ENCODE data around the gene SCAP. TPM values are rescaled to one million over a fixed set of nuclear protein-coding genes. Genes with fewer than 3 reads are reported as not detected.
A peak's percentile ranks its signal among the peaks of the same experiment; 100 is the strongest.

Gene SCAP
- total and polyA plus RNA-seq, 2 experiments from 2014 or later = 35.5 to 141 TPM

DNA sequence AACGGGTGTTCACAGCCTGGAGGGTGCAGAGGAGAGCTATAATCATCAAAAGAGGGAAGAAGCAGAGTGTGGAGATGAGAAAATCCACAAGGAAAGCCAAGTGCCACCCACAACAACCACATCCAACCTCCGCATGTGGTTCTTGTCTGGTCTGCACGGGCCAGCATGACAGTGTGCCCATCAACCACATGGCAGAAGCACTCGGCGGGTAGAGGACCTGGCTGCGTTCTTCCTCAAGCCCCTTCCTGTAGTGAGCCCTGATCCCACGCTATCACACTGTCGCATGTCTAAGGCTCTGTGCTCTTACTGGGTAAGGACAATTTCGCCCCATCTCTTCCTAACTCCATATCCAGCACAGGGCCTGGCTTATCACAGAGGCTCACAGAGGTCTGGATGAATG is 53.0 kb downstream of the SCAP start:
- no peaks in the 10 kb centered on the region for H3K27me3 ChIP-seq (ENCODE audit: insufficient read depth)
- ATAC-seq = no peak
- H4K20me1 ChIP-seq (replicated peaks; ENCODE audit: insufficient read depth) = peaks cover 6% of the 10 kb centered on the region; the same call in 1 of the 2 replicates
- H2AFZ ChIP-seq = no peak overlapping the region
- peaks cover 17% of the 10 kb centered on the region for H3K27me3 Mint-ChIP-seq (ENCODE audit: insufficient read depth, low read depth, poor library complexity)
- H3K36me3 Mint-ChIP-seq (ENCODE audit: low read depth) = peaks cover 46% of the 10 kb centered on the region
- H3F3A ChIP-seq (replicated peaks; ENCODE audit: low read depth) = peaks cover 8% of the 10 kb centered on the region
- no peaks in the 10 kb centered on the region for H3K9me2 ChIP-seq (ENCODE audit: insufficient read depth)
- H3K4me3 Mint-ChIP-seq = no peak overlapping the region
- H3K36me3 ChIP-seq (ENCODE audit: insufficient read depth) = no peaks in the 10 kb centered on the region; the same call in 1 of the 2 replicates
- H3K4me3 ChIP-seq = no peak overlapping the region
- no peaks in the 10 kb centered on the region for H3K9me3 Mint-ChIP-seq
- H3K27ac Mint-ChIP-seq = peak overlapping the region; percentile 85
- no peak overlapping the region for H3K4me2 ChIP-seq
- peaks cover 12% of the 10 kb centered on the region for H3K4me1 Mint-ChIP-seq
- TF ChIP-seq EZH2phosphoT487 (IDR thresholded peaks at IDR 0.05; ENCODE audit: unreplicated experiment) = no peak
- H3K4me1 ChIP-seq (ENCODE audit: insufficient read depth) = no peaks in the 10 kb centered on the region
- H3K79me2 ChIP-seq (replicated peaks; ENCODE audit: insufficient read depth) = no peaks in the 10 kb centered on the region
- H3K27ac ChIP-seq (ENCODE audit: low read depth) = no peak overlapping the region
- no peak for DNase-seq (ENCODE audit: low spot score)

DNA sequence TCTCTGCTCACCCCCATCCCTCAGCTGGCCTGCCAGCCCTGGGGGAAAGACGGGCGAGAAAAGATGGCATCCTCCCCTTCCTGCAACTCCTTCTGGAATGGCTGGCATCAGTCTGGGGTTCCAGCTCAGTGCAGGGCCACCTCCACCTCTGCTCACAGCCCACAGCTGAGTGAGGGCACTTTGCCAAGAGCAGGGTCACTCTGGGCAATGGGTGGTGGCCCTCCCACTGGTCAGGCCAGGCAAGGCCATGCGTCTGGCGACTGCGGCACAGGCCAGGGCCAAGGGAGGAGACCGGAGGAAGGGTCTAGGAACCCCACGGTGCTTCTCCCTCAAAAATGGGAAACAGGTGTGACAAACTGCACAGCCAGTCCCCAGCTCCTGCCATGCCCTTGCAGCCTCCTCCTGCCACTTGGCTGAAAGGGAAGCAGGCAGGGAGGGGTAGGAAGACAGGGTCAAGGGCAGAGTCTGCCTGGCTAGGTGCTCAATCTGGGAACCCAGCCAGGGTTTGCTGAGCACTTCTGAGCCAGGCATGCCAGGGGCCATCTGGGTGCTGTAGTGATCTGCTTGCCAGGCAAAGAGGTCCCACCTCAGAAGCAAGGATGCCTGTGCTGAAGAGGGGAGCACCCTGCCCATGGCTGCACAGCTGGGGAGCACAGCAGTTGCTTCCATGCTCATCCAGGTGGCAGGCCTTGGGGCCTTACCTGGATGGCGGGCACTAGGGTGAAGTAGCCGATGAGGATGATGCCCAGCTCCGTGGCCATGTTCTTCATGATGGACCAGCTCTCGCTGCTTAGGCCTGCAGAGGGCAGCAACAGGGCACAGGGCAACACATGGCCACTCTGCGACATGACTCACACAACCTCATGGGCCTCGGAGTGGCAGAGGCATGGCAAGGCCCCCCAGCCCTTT is 53.7 kb downstream of the SCAP start:
- Mint-ChIP-seq H3K4me1 (peaks cover 12% of the 10 kb centered on the region), H3K9me3 (peaks cover 1% of the 10 kb centered on the region; the same call in 2 of the 3 replicates), H3K4me3 (no peak overlapping the region), H3K36me3 (ENCODE audit: low read depth) (peaks cover 47% of the 10 kb centered on the region), H3K27ac (peak overlapping the region; percentile 96), H3K27me3 (ENCODE audit: insufficient read depth, low read depth, poor library complexity) (peaks cover 18% of the 10 kb centered on the region)
- peaks cover 6% of the 10 kb centered on the region; the same call in 1 of the 2 replicates for H4K20me1 ChIP-seq (replicated peaks; ENCODE audit: insufficient read depth)
- H3K27me3 ChIP-seq (ENCODE audit: insufficient read depth) = no peaks in the 10 kb centered on the region
- no peaks in the 10 kb centered on the region for H3K9me2 ChIP-seq (ENCODE audit: insufficient read depth)
- no peaks in the 10 kb centered on the region; the same call in 1 of the 2 replicates for H3K36me3 ChIP-seq (ENCODE audit: insufficient read depth)
- no peak overlapping the region for H2AFZ ChIP-seq
- H3K4me2 ChIP-seq = no peak overlapping the region
- H3K27ac ChIP-seq (ENCODE audit: low read depth) = peak overlapping the region; percentile 74; the same call in 1 of the 2 replicates
- H3F3A ChIP-seq (replicated peaks; ENCODE audit: low read depth) = peaks cover 8% of the 10 kb centered on the region
- no peak overlapping the region for H3K4me3 ChIP-seq
- H3K4me1 ChIP-seq (ENCODE audit: insufficient read depth) = no peaks in the 10 kb centered on the region
- H3K79me2 ChIP-seq (replicated peaks; ENCODE audit: insufficient read depth) = no peaks in the 10 kb centered on the region
- TF ChIP-seq REST (IDR thresholded peaks at IDR 0.05; ENCODE audit: unreplicated experiment) = no peak
- TF ChIP-seq STAT1 (IDR thresholded peaks at IDR 0.05; ENCODE audit: unreplicated experiment) = no peak
- TF ChIP-seq, protein P1, sequence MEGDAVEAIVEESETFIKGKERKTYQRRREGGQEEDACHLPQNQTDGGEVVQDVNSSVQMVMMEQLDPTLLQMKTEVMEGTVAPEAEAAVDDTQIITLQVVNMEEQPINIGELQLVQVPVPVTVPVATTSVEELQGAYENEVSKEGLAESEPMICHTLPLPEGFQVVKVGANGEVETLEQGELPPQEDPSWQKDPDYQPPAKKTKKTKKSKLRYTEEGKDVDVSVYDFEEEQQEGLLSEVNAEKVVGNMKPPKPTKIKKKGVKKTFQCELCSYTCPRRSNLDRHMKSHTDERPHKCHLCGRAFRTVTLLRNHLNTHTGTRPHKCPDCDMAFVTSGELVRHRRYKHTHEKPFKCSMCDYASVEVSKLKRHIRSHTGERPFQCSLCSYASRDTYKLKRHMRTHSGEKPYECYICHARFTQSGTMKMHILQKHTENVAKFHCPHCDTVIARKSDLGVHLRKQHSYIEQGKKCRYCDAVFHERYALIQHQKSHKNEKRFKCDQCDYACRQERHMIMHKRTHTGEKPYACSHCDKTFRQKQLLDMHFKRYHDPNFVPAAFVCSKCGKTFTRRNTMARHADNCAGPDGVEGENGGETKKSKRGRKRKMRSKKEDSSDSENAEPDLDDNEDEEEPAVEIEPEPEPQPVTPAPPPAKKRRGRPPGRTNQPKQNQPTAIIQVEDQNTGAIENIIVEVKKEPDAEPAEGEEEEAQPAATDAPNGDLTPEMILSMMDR (conservative IDR thresholded peaks at IDR 0.05; ENCODE audit: low read depth in 2 of 2) = peak; percentile 39 to 63; a peak in 3 of 4 replicates
- no peak for TF ChIP-seq ZNF462 (CRISPR knock-in tag; IDR thresholded peaks at IDR 0.05)
- TF ChIP-seq JUNB (IDR thresholded peaks at IDR 0.05; ENCODE audit: unreplicated experiment) = no peak
- no peak for DNase-seq (ENCODE audit: low spot score)
- peak; percentile 14 for ATAC-seq
